ENCODE measurements around the gene FAM236C.
"Not testable (repeated sequence)": the region's sequence is repeated elsewhere in the genome, so short reads cannot be mapped to it uniquely, and the experiment has no call there.

Gene FAM236C

DNA sequence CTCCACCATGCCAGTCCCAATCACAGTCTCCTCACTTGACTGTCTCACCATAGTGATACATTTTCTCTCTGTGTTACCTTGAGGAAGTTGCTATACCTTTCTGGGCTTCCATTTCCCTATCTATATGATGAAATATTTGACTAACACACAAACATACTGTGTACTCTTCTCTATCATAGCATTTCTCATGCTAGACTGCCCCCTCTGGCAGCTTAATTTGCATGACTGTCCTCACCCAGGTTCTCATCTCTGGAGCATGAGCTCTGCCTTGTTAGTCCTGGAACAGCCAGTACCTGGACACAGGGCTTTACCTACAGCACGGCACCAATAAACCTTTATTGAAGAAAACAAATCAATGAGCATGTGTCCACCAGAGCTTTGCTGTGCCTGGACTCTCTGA lies 19.9 kb downstream of the FAM236C start:
- not testable (repeated sequence) for H4K8ac ChIP-seq (ENCODE audit: low read length); H3K27me3 ChIP-seq (ENCODE audit: control insufficient read depth in 1 of 2, insufficient read depth in 1 of 2, low read length in 2 of 2); H3K14ac ChIP-seq (ENCODE audit: low read length in 2 of 2); H3K36me3 ChIP-seq (ENCODE audit: control insufficient read depth in 1 of 2, insufficient read depth in 2 of 2, low read depth in 1 of 2, low read length in 2 of 2); H3K4me2 ChIP-seq (ENCODE audit: low read length, poor library complexity, severe bottlenecking); H2BK5ac ChIP-seq (ENCODE audit: low read depth, low read length, poor library complexity, severe bottlenecking); DNase-seq; H3K23ac ChIP-seq (ENCODE audit: low read length in 2 of 2); H2BK12ac ChIP-seq (ENCODE audit: low read length in 2 of 2); H3K27ac ChIP-seq (ENCODE audit: low read length, poor library complexity, severe bottlenecking); H2AFZ ChIP-seq (ENCODE audit: low read depth, low read length); H3K79me1 ChIP-seq (replicated peaks; ENCODE audit: low read length, poor library complexity, severe bottlenecking); H3K4me1 ChIP-seq (ENCODE audit: control insufficient read depth, insufficient read depth, low read depth, low read length); H3K18ac ChIP-seq (ENCODE audit: low read depth in 1 of 2, low read length in 2 of 2); H4K91ac ChIP-seq (ENCODE audit: low read length); H3K4me3 ChIP-seq (ENCODE audit: insufficient read depth in 1 of 2, low read depth in 1 of 2, low read length in 2 of 2); H2BK15ac ChIP-seq (ENCODE audit: low read depth, poor library complexity, severe bottlenecking); H2BK120ac ChIP-seq (ENCODE audit: low read depth, low read length); H3K9ac ChIP-seq (ENCODE audit: low read length); H3K4ac ChIP-seq (ENCODE audit: low read depth in 1 of 2, low read length in 2 of 2); H3K9me3 ChIP-seq (ENCODE audit: control insufficient read depth, low read length); H2AK5ac ChIP-seq (ENCODE audit: low read length, severe bottlenecking)
- WGBS = no CpG with 5 or more reads among the region's 1 CpG

DNA sequence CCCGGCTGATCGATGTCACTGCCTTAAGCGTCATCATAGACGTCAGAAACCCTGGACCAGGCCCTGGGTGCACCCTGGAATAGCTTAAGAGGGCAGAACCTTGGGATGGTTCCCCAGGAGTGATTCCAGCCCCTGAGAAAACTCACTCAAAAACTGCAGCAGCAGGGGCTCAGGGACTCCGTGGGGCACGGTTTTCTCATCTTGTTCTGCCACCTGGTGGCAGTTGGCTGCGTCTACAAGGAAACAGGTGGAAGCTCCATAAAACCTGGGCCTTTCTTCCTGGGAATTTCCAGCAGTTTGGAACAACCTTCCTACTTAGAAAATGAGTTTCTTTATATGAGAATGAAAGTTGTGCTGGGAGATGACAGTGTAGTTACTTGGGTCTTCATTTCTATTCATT lies 24.0 kb downstream of the FAM236C start:
- not testable (repeated sequence) for H3K27ac ChIP-seq (ENCODE audit: low read length, poor library complexity, severe bottlenecking); H3K4ac ChIP-seq (ENCODE audit: low read depth in 1 of 2, low read length in 2 of 2); H3K4me1 ChIP-seq (ENCODE audit: control insufficient read depth, insufficient read depth, low read depth, low read length); H2AFZ ChIP-seq (ENCODE audit: low read depth, low read length); H3K9me3 ChIP-seq (ENCODE audit: control insufficient read depth, low read length); H3K4me3 ChIP-seq (ENCODE audit: insufficient read depth in 1 of 2, low read depth in 1 of 2, low read length in 2 of 2); DNase-seq; H3K18ac ChIP-seq (ENCODE audit: low read depth in 1 of 2, low read length in 2 of 2); H2BK5ac ChIP-seq (ENCODE audit: low read depth, low read length, poor library complexity, severe bottlenecking); H3K36me3 ChIP-seq (ENCODE audit: control insufficient read depth in 1 of 2, insufficient read depth in 2 of 2, low read depth in 1 of 2, low read length in 2 of 2); H3K9ac ChIP-seq (ENCODE audit: low read length); H4K8ac ChIP-seq (ENCODE audit: low read length); H2BK15ac ChIP-seq (ENCODE audit: low read depth, poor library complexity, severe bottlenecking); H2BK120ac ChIP-seq (ENCODE audit: low read depth, low read length); H3K79me1 ChIP-seq (replicated peaks; ENCODE audit: low read length, poor library complexity, severe bottlenecking); H2BK12ac ChIP-seq (ENCODE audit: low read length in 2 of 2); H4K91ac ChIP-seq (ENCODE audit: low read length); H3K4me2 ChIP-seq (ENCODE audit: low read length, poor library complexity, severe bottlenecking); H3K14ac ChIP-seq (ENCODE audit: low read length in 2 of 2); H2AK5ac ChIP-seq (ENCODE audit: low read length, severe bottlenecking); H3K23ac ChIP-seq (ENCODE audit: low read length in 2 of 2); H3K27me3 ChIP-seq (ENCODE audit: control insufficient read depth in 1 of 2, insufficient read depth in 1 of 2, low read length in 2 of 2)
- WGBS = no CpG with 5 or more reads among the region's 7 CpGs

DNA sequence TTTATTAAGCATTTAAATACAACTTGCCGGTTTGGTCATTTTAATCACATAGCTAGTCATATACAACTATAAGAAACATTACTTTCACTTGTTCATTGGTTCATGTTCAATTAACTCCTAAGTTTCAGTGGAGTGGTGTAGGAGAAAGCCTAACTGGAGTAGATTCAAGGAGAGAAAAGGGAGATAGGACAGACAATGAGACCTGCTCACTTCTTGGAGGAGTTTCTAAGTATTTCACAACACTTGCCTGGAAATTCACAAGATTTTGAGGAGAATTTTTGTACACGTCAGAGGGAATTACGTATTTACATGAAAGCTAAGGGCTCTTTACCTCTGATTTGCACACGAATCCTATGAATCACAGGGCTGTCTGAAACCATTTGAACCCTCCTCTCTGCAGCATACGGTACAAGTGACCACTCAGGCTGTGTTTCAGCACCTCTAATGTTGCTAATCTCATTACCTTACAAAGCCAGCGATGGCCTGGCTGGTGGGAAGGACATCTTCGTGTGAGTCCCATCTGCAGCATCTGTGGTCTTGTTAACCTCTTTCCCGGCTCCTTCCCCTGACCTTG lies 24.6 kb downstream of the FAM236C start:
- WGBS = no CpG with 5 or more reads among the region's 8 CpGs
- not testable (repeated sequence) for H4K8ac ChIP-seq (ENCODE audit: low read length); H4K91ac ChIP-seq (ENCODE audit: low read length); H2AK5ac ChIP-seq (ENCODE audit: low read length, severe bottlenecking); H3K4ac ChIP-seq (ENCODE audit: low read depth in 1 of 2, low read length in 2 of 2); H3K4me2 ChIP-seq (ENCODE audit: low read length, poor library complexity, severe bottlenecking); H3K14ac ChIP-seq (ENCODE audit: low read length in 2 of 2); DNase-seq; H3K27ac ChIP-seq (ENCODE audit: low read length, poor library complexity, severe bottlenecking); H3K27me3 ChIP-seq (ENCODE audit: control insufficient read depth in 1 of 2, insufficient read depth in 1 of 2, low read length in 2 of 2); H3K9ac ChIP-seq (ENCODE audit: low read length); H2BK15ac ChIP-seq (ENCODE audit: low read depth, poor library complexity, severe bottlenecking); H2BK5ac ChIP-seq (ENCODE audit: low read depth, low read length, poor library complexity, severe bottlenecking); H3K4me3 ChIP-seq (ENCODE audit: insufficient read depth in 1 of 2, low read depth in 1 of 2, low read length in 2 of 2); H3K4me1 ChIP-seq (ENCODE audit: control insufficient read depth, insufficient read depth, low read depth, low read length); H3K79me1 ChIP-seq (replicated peaks; ENCODE audit: low read length, poor library complexity, severe bottlenecking); H2BK120ac ChIP-seq (ENCODE audit: low read depth, low read length); H2BK12ac ChIP-seq (ENCODE audit: low read length in 2 of 2); H2AFZ ChIP-seq (ENCODE audit: low read depth, low read length); H3K9me3 ChIP-seq (ENCODE audit: control insufficient read depth, low read length); H3K23ac ChIP-seq (ENCODE audit: low read length in 2 of 2); H3K18ac ChIP-seq (ENCODE audit: low read depth in 1 of 2, low read length in 2 of 2); H3K36me3 ChIP-seq (ENCODE audit: control insufficient read depth in 1 of 2, insufficient read depth in 2 of 2, low read depth in 1 of 2, low read length in 2 of 2)

DNA sequence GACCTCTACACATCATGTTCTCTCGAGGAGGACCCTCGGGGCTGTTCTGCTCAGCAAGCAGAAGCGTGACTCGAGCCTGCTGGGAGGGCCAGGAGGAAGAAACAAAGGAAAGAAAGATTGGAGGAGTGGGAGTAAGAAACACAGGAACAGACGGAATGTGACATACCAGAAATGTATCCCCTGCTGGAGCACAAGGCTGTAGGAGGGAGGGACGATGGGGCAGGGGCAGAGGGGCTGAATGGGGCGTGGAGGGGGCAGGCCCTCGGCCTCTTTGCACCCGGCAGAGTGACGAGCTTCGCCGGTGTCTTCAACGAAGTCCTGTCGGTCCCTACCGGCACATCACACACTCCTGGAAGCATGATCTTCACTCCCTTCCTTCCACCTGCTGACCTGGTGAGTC lies 25.5 kb downstream of the FAM236C start, which contains the start of gene FAM236A:
TSS of gene FAM236A (plus strand) at position 301 of the 400 bp plus-strand sequence. CDS start at position 358, 57 bp downstream.
- H4K8ac ChIP-seq (ENCODE audit: low read length); H2BK15ac ChIP-seq (ENCODE audit: low read depth, poor library complexity, severe bottlenecking); H3K4ac ChIP-seq (ENCODE audit: low read depth in 1 of 2, low read length in 2 of 2); DNase-seq; H3K4me3 ChIP-seq (ENCODE audit: insufficient read depth in 1 of 2, low read depth in 1 of 2, low read length in 2 of 2); H3K79me1 ChIP-seq (replicated peaks; ENCODE audit: low read length, poor library complexity, severe bottlenecking); H3K23ac ChIP-seq (ENCODE audit: low read length in 2 of 2); H2BK12ac ChIP-seq (ENCODE audit: low read length in 2 of 2); H2AK5ac ChIP-seq (ENCODE audit: low read length, severe bottlenecking); H3K27ac ChIP-seq (ENCODE audit: low read length, poor library complexity, severe bottlenecking); H3K27me3 ChIP-seq (ENCODE audit: control insufficient read depth in 1 of 2, insufficient read depth in 1 of 2, low read length in 2 of 2); H3K36me3 ChIP-seq (ENCODE audit: control insufficient read depth in 1 of 2, insufficient read depth in 2 of 2, low read depth in 1 of 2, low read length in 2 of 2); H4K91ac ChIP-seq (ENCODE audit: low read length); H2AFZ ChIP-seq (ENCODE audit: low read depth, low read length); H3K14ac ChIP-seq (ENCODE audit: low read length in 2 of 2); H3K9ac ChIP-seq (ENCODE audit: low read length); H3K18ac ChIP-seq (ENCODE audit: low read depth in 1 of 2, low read length in 2 of 2); H3K9me3 ChIP-seq (ENCODE audit: control insufficient read depth, low read length); H3K4me1 ChIP-seq (ENCODE audit: control insufficient read depth, insufficient read depth, low read depth, low read length); H2BK5ac ChIP-seq (ENCODE audit: low read depth, low read length, poor library complexity, severe bottlenecking); H3K4me2 ChIP-seq (ENCODE audit: low read length, poor library complexity, severe bottlenecking); H2BK120ac ChIP-seq (ENCODE audit: low read depth, low read length): not testable (repeated sequence)
- no CpG with 5 or more reads among the region's 15 CpGs for WGBS

Data from mesenchymal stem cell (in vitro differentiated cells and primary cell).